Tibial nerve (tissue), 3 donors: ENCODE data around the gene HNF4A.

ENCODE experiments used
- CTCF ChIP-seq, 5 experiments: fragments of 200-600 bp in 3 of 5; fragments of 450-650 bp in 2 of 5; sonication (generic) in 3 of 5; IDR thresholded peaks; one replicate each; pipeline ENCODE4 v1.5.1; 2016 to 2019; ENCODE audit warnings: antibody characterized with exemption in 5 of 5, mild to moderate bottlenecking in 3 of 5, moderate library complexity in 2 of 5
- POLR2A ChIP-seq, 2 donors: fragments of 450-650 bp; IDR thresholded peaks; one replicate each; pipeline ENCODE4 v1.6.1; 2017; ENCODE audit warnings: antibody characterized with exemption in 2 of 2, mild to moderate bottlenecking in 2 of 2, moderate library complexity in 2 of 2

GRCh38 chr20:44326391-44327159 lies 28.9 kb upstream of the HNF4A start:
- TF ChIP-seq CTCF (IDR thresholded peaks at IDR 0.05) (no peak), POLR2A (IDR thresholded peaks at IDR 0.05) (no peak)
